GM21737 (cell line): ENCODE measurements around the gene P2RX7.
"Not testable (repeated sequence)": the region's sequence is repeated elsewhere in the genome, so short reads cannot be mapped to it uniquely, and the experiment has no call there.

ENCODE experiments used
- ATAC-seq: cut with Tn5 transposase; IDR thresholded peaks from one replicate; pipeline ENCODE4 v1.9.1; 2021; ENCODE audit warnings: mild to moderate bottlenecking, moderate library complexity; ENCODE audit not compliant: unreplicated experiment

The P2RX7 gene

GRCh38 chr12:121226399-121226798 is 93.7 kb downstream of the P2RX7 start:
- ATAC-seq, result no peak

- ATAC-seq, result not testable (repeated sequence)
Observed at GRCh38 chr12:121226871-121227270, 94.2 kb downstream of the P2RX7 start.

GRCh38 chr12:121227294-121227693 is 94.6 kb downstream of the P2RX7 start:
- ATAC-seq, result peak; percentile 69

- no peak for ATAC-seq
Observed at GRCh38 chr12:121228919-121229665, 96.4 kb downstream of the P2RX7 start.

- not testable (repeated sequence) for ATAC-seq
Observed at GRCh38 chr12:121229826-121230537, 97.3 kb downstream of the P2RX7 start.

GRCh38 chr12:121230538-121230907 is 97.8 kb downstream of the P2RX7 start:
- no peak for ATAC-seq

- no peak for ATAC-seq
Observed at GRCh38 chr12:121232163-121232562, 99.5 kb downstream of the P2RX7 start.

GRCh38 chr12:121232977-121233627 is 100.4 kb downstream of the P2RX7 start:
- no peak for ATAC-seq

- no peak for ATAC-seq
Observed at GRCh38 chr12:121233628-121234020, 100.9 kb downstream of the P2RX7 start.

GRCh38 chr12:121236776-121237175 is 104.1 kb downstream of the P2RX7 start:
- ATAC-seq, result no peak

GRCh38 chr12:121237415-121237814 is 104.7 kb downstream of the P2RX7 start:
- no peak for ATAC-seq
